ENCODE results near the gene BAHD1.

BAHD1 gene

GRCh38 chr15:40435710-40436089, 5.1 kb upstream of the BAHD1 start:
- no peak overlapping the region for H3K4me3 ChIP-seq (ENCODE audit: low read depth in 1 of 2, low read length in 1 of 2)

GRCh38 chr15:40436116-40436891, 4.4 kb upstream of the BAHD1 start:
- Histone ChIP-seq H3K9me3 (no peaks in the 10 kb centered on the region), H3K36me3 (no peaks in the 10 kb centered on the region), H3K4me3 (ENCODE audit: low read depth in 1 of 2, low read length in 1 of 2) (no peak overlapping the region), H3K27ac (no peak overlapping the region), H3K27me3 (peaks cover 88% of the 10 kb centered on the region), H3K4me1 (ENCODE audit: control insufficient read depth in 1 of 2, insufficient read depth in 1 of 2, low read depth in 1 of 2, low read length in 1 of 2) (peaks cover 14 to 30% of the 10 kb centered on the region in 2 experiments)
- TF ChIP-seq CTCF (IDR thresholded peaks at IDR 0.05): no peak

More at GRCh38 chr15:40435710-40436089, 5.1 kb upstream of the BAHD1 start:
- Histone ChIP-seq H3K27me3 (peaks cover 84% of the 10 kb centered on the region), H3K36me3 (no peaks in the 10 kb centered on the region), H3K9me3 (no peaks in the 10 kb centered on the region), H3K27ac (no peak overlapping the region), H3K4me1 (ENCODE audit: control insufficient read depth in 1 of 2, insufficient read depth in 1 of 2, low read depth in 1 of 2, low read length in 1 of 2) (peaks cover 14 to 30% of the 10 kb centered on the region in 2 experiments)
- no peak for TF ChIP-seq CTCF (IDR thresholded peaks at IDR 0.05)

GRCh38 chr15:40436892-40437751, 3.6 kb upstream of the BAHD1 start:
- no peak overlapping the region for H3K4me3 ChIP-seq (ENCODE audit: low read depth in 1 of 2, low read length in 1 of 2)
- H3K27ac ChIP-seq: no peak overlapping the region
- no peaks in the 10 kb centered on the region for H3K9me3 ChIP-seq
- peaks cover 14 to 36% of the 10 kb centered on the region in 2 experiments for H3K4me1 ChIP-seq (ENCODE audit: control insufficient read depth in 1 of 2, insufficient read depth in 1 of 2, low read depth in 1 of 2, low read length in 1 of 2)
- H3K27me3 ChIP-seq: peaks cover 96% of the 10 kb centered on the region
- H3K36me3 ChIP-seq: no peaks in the 10 kb centered on the region
- no peak for TF ChIP-seq CTCF (IDR thresholded peaks at IDR 0.05)

- no peak overlapping the region for H3K4me3 ChIP-seq (ENCODE audit: low read depth in 1 of 2, low read length in 1 of 2)
- H3K4me1 ChIP-seq (ENCODE audit: control insufficient read depth in 1 of 2, insufficient read depth in 1 of 2, low read depth in 1 of 2, low read length in 1 of 2): peaks cover 14 to 39% of the 10 kb centered on the region in 2 experiments
These were observed 2.7 kb upstream of the BAHD1 start for GRCh38 chr15:40437752-40438687.

More at GRCh38 chr15:40437752-40438687, 2.7 kb upstream of the BAHD1 start:
- Histone ChIP-seq H3K36me3 (no peaks in the 10 kb centered on the region), H3K27me3 (peaks cover 98% of the 10 kb centered on the region), H3K9me3 (no peaks in the 10 kb centered on the region), H3K27ac (no peak overlapping the region)
- no peak for TF ChIP-seq CTCF (IDR thresholded peaks at IDR 0.05)

Measured in neutrophil (primary cell).